ENCODE results near the gene COL18A1.

- TF ChIP-seq HOXB6 (CRISPR knock-in tag; IDR thresholded peaks at IDR 0.05; ENCODE audit: borderline replicate concordance) (no peak), ATF3 (IDR thresholded peaks at IDR 0.05) (no peak), ATF3 (CRISPR knock-in tag; conservative IDR thresholded peaks at IDR 0.05) (no peak), CTCF (IDR thresholded peaks at IDR 0.05 in 2 of 3, conservative IDR thresholded peaks at IDR 0.05 in 1 of 3; ENCODE audit: insufficient read depth in 2 of 3, low read depth in 1 of 3, low read length in 3 of 3) (no peak), USF2 (CRISPR knock-in tag; IDR thresholded peaks at IDR 0.05) (no peak), TBP (optimal IDR thresholded peaks at IDR 0.05; ENCODE audit: low read depth, low read length) (no peak), ZNF224 (CRISPR knock-in tag; IDR thresholded peaks at IDR 0.05) (no peak), FOS (IDR thresholded peaks at IDR 0.05; ENCODE audit: extremely low read depth, insufficient read length) (no peak), JUND (IDR thresholded peaks at IDR 0.05; ENCODE audit: borderline replicate concordance, low read depth, low read length) (no peak), JUND (tag; IDR thresholded peaks at IDR 0.05; ENCODE audit: borderline replicate concordance, low read depth, low read length) (no peak)
These were observed 113.8 kb downstream of the COL18A1 start for GRCh38 chr21:45518742-45519141.
